WTC11 (cell line): ENCODE measurements around the gene HOXC5. TPM values are rescaled to one million over a fixed set of nuclear protein-coding genes. Genes with fewer than 3 reads are reported as not detected.

Experiments used
- ATAC-seq: fragments of 200-7000 bp; cut with Tn5 transposase; 2 replicates; pipeline ENCODE4 v1.10.0; 2021; ENCODE audit warnings: mild to moderate bottlenecking, moderate library complexity
- CTCF ChIA-PET: fragments of 300-600 bp; sonication (Branson Sonifier 250); formaldehyde crosslinking; loops from one replicate; lab custom pipeline; 2021; ENCODE audit warnings: antibody characterized with exemption; lab: Charles Lee
- POLR2A ChIA-PET: fragments of 350-600 bp; sonication (Branson Sonifier 250); formaldehyde crosslinking; loops from one replicate; lab custom pipeline; 2021; ENCODE audit warnings: antibody characterized with exemption; lab: Charles Lee
- DNase-seq: peaks from one replicate; pipeline ENCODE4 v3.0.0; 2021; ENCODE audit warnings: low spot score
- H3K27ac Mint-ChIP-seq: 2 replicates; pipeline ENCODE4 v1.8.0; 2021; ENCODE audit warnings: mixed read lengths
- H3K27me3 Mint-ChIP-seq: 2 replicates; pipeline ENCODE4 v1.8.0; 2021; ENCODE audit warnings: low read depth, mild to moderate bottlenecking, moderate library complexity, mixed read lengths
- H3K36me3 Mint-ChIP-seq: 2 replicates; pipeline ENCODE4 v1.8.0; 2021; ENCODE audit warnings: mixed read lengths
- H3K4me1 Mint-ChIP-seq: 2 replicates; pipeline ENCODE4 v1.8.0; 2022; ENCODE audit warnings: mixed read lengths
- H3K4me3 Mint-ChIP-seq: 2 replicates; pipeline ENCODE4 v1.8.0; 2021; ENCODE audit warnings: mild to moderate bottlenecking, moderate library complexity, mixed read lengths
- H3K9me3 Mint-ChIP-seq: 2 replicates; pipeline ENCODE4 v1.8.0; 2021; ENCODE audit warnings: mixed read lengths
- ATF6 ChIP-seq: sonication (generic); formaldehyde crosslinking; IDR thresholded peaks from 2 replicates; pipeline ENCODE4 v1.8.1; 2023; ENCODE audit warnings: mild to moderate bottlenecking, missing genetic modification reagents
- CBFB ChIP-seq: sonication (generic); formaldehyde crosslinking; IDR thresholded peaks from 2 replicates; pipeline ENCODE4 v1.8.1; 2022; ENCODE audit warnings: mild to moderate bottlenecking, low read depth, missing genetic modification reagents
- E2F1 ChIP-seq: sonication (generic); formaldehyde crosslinking; IDR thresholded peaks from 2 replicates; pipeline ENCODE4 v1.8.0; 2022; ENCODE audit warnings: mild to moderate bottlenecking, missing genetic modification reagents
- ESRRA ChIP-seq: sonication (generic); formaldehyde crosslinking; IDR thresholded peaks from 2 replicates; pipeline ENCODE4 v1.8.1; 2022; ENCODE audit warnings: mild to moderate bottlenecking, missing genetic modification reagents, borderline replicate concordance
- ETV6 ChIP-seq: sonication (generic); formaldehyde crosslinking; IDR thresholded peaks from 2 replicates; pipeline ENCODE4 v1.8.1; 2022; ENCODE audit warnings: mild to moderate bottlenecking, missing genetic modification reagents
- FOXP4 ChIP-seq: sonication (generic); formaldehyde crosslinking; IDR thresholded peaks from 2 replicates; pipeline ENCODE4 v1.8.0; 2022; ENCODE audit warnings: mild to moderate bottlenecking, missing genetic modification reagents
- GABPB1 ChIP-seq: sonication (generic); formaldehyde crosslinking; IDR thresholded peaks from 2 replicates; pipeline ENCODE4 v1.8.1; 2023; ENCODE audit warnings: mild to moderate bottlenecking, missing genetic modification reagents
- JAZF1 ChIP-seq: fragments of 250-450 bp; sonication (Bioruptor Pico); IDR thresholded peaks from 2 replicates; pipeline ENCODE4 v1.9.0; 2021; ENCODE audit warnings: moderate library complexity, mild to moderate bottlenecking, inconsistent platforms
- MXD4 ChIP-seq: fragments of 250-450 bp; sonication (Bioruptor Pico); IDR thresholded peaks from 2 replicates; pipeline ENCODE4 v1.8.0; 2021; ENCODE audit warnings: mild to moderate bottlenecking, moderate library complexity, borderline replicate concordance
- NR1H2 ChIP-seq: sonication (generic); formaldehyde crosslinking; IDR thresholded peaks from 2 replicates; pipeline ENCODE4 v1.9.0; 2021; ENCODE audit warnings: mild to moderate bottlenecking, moderate library complexity, missing genetic modification reagents
- SOX15 ChIP-seq: fragments of 250-450 bp; sonication (Bioruptor Pico); IDR thresholded peaks from 2 replicates; pipeline ENCODE4 v1.9.0; 2021; ENCODE audit warnings: mild to moderate bottlenecking
- ZNF416 ChIP-seq: fragments of 250-450 bp; sonication (Bioruptor Pico); IDR thresholded peaks from 2 replicates; pipeline ENCODE4 v1.9.0; 2021; ENCODE audit warnings: mild to moderate bottlenecking, inconsistent platforms
- ZNF532 ChIP-seq: fragments of 250-450 bp; sonication (Bioruptor Pico); IDR thresholded peaks from 2 replicates; pipeline ENCODE4 v1.9.0; 2021; ENCODE audit warnings: mild to moderate bottlenecking, borderline replicate concordance
- total RNA-seq: library from RNA; stranded (reverse); gene quantifications from 3 replicates; pipeline ENCODE4 v1.2.3, GENCODE V29; 2021
- TF ChIP-seq, protein P1 (sequence below): fragments of 250-450 bp; sonication (Bioruptor Pico); IDR thresholded peaks from 2 replicates; pipeline ENCODE4 v1.9.0; 2021; ENCODE audit warnings: mild to moderate bottlenecking
- TF ChIP-seq, protein P2 (sequence below): sonication (generic); formaldehyde crosslinking; IDR thresholded peaks from 2 replicates; pipeline ENCODE4 v1.8.1; 2022; ENCODE audit warnings: low read depth, mild to moderate bottlenecking, moderate library complexity, missing genetic modification reagents, borderline replicate concordance

The HOXC5 gene
- total RNA-seq, 1 experiment from 2014 or later, result not detected

GRCh38 chr12:54022960-54023884 is 9.6 kb upstream of the HOXC5 start (continued):
- TF ChIP-seq, protein P1, sequence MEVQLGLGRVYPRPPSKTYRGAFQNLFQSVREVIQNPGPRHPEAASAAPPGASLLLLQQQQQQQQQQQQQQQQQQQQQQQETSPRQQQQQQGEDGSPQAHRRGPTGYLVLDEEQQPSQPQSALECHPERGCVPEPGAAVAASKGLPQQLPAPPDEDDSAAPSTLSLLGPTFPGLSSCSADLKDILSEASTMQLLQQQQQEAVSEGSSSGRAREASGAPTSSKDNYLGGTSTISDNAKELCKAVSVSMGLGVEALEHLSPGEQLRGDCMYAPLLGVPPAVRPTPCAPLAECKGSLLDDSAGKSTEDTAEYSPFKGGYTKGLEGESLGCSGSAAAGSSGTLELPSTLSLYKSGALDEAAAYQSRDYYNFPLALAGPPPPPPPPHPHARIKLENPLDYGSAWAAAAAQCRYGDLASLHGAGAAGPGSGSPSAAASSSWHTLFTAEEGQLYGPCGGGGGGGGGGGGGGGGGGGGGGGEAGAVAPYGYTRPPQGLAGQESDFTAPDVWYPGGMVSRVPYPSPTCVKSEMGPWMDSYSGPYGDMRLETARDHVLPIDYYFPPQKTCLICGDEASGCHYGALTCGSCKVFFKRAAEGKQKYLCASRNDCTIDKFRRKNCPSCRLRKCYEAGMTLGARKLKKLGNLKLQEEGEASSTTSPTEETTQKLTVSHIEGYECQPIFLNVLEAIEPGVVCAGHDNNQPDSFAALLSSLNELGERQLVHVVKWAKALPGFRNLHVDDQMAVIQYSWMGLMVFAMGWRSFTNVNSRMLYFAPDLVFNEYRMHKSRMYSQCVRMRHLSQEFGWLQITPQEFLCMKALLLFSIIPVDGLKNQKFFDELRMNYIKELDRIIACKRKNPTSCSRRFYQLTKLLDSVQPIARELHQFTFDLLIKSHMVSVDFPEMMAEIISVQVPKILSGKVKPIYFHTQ (CRISPR knock-in tag), result no peak
- TF ChIP-seq JAZF1, result no peak
- no peak for TF ChIP-seq ETV6 (CRISPR knock-in tag)

DNA sequence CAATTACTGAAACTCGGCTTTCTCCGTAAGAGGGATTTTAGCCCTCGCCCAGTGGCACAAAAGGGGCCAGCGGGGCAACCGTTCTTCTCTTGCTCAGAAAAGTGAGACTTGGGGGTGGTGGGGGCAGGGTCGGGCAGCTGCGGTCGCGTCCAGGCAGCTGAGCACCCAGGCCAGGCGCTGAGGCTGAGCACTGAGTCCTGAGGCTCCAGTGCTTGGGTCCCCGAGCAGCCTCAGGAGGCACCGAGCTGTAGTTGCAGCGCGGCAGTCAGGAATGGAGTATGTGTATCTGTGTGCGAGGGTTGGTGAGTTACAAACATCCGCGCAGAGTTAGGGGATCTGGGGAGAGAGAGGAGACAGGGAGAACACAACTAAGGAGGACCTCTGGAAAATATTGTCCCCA is 8.7 kb upstream of the HOXC5 start:
- ChIA-PET CTCF (interaction anchor here (0.9 to 3.9 kb wide), 9 partner anchors 9 to 191 kb away, joined by 3 to 25 read pairs (median 9); partner anchors contain the start of genes HOXC5, HOXC8 and SMUG1), POLR2A (interaction anchor here (0.5 to 1.5 kb wide), 2 partner anchors 175 to 177 kb away, joined by 3 to 4 read pairs; no protein-coding TSS in a partner anchor)
- TF ChIP-seq NR1H2, result no peak
- TF ChIP-seq SOX15, result no peak
- TF ChIP-seq FOXP4, result no peak
- no peak for TF ChIP-seq ATF6 (CRISPR knock-in tag)
- TF ChIP-seq MXD4 (CRISPR knock-in tag), result no peak
- TF ChIP-seq JAZF1, result no peak
- no peak for TF ChIP-seq E2F1 (CRISPR knock-in tag)
- no peak for TF ChIP-seq GABPB1
- TF ChIP-seq ZNF416 (CRISPR knock-in tag), result no peak
- TF ChIP-seq, protein P2, sequence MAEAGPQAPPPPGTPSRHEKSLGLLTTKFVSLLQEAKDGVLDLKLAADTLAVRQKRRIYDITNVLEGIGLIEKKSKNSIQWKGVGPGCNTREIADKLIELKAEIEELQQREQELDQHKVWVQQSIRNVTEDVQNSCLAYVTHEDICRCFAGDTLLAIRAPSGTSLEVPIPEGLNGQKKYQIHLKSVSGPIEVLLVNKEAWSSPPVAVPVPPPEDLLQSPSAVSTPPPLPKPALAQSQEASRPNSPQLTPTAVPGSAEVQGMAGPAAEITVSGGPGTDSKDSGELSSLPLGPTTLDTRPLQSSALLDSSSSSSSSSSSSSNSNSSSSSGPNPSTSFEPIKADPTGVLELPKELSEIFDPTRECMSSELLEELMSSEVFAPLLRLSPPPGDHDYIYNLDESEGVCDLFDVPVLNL, result no peak
- no peak for TF ChIP-seq CBFB (CRISPR knock-in tag)
- no peak for TF ChIP-seq ZNF532 (CRISPR knock-in tag)
- TF ChIP-seq ESRRA, result no peak
- DNase-seq, result no peak
- Mint-ChIP-seq H3K9me3 (no peaks in the 10 kb centered on the region), H3K27me3 (peaks cover 100% of the 10 kb centered on the region), H3K27ac (no peak overlapping the region), H3K4me3 (no peak overlapping the region), H3K4me1 (peaks cover 24% of the 10 kb centered on the region), H3K36me3 (no peaks in the 10 kb centered on the region; the same call in 1 of the 2 replicates)
- ATAC-seq, result peak; percentile 55
